ENCODE results near the gene AJM1. TPM values are rescaled to one million over a fixed set of nuclear protein-coding genes. Genes with fewer than 3 reads are reported as not detected.
A peak's percentile ranks its signal among the peaks of the same experiment; 100 is the strongest.

AJM1 gene
- total RNA-seq, 2 donors from 2014 or later, result 3.6 to 10.1 TPM

DNA sequence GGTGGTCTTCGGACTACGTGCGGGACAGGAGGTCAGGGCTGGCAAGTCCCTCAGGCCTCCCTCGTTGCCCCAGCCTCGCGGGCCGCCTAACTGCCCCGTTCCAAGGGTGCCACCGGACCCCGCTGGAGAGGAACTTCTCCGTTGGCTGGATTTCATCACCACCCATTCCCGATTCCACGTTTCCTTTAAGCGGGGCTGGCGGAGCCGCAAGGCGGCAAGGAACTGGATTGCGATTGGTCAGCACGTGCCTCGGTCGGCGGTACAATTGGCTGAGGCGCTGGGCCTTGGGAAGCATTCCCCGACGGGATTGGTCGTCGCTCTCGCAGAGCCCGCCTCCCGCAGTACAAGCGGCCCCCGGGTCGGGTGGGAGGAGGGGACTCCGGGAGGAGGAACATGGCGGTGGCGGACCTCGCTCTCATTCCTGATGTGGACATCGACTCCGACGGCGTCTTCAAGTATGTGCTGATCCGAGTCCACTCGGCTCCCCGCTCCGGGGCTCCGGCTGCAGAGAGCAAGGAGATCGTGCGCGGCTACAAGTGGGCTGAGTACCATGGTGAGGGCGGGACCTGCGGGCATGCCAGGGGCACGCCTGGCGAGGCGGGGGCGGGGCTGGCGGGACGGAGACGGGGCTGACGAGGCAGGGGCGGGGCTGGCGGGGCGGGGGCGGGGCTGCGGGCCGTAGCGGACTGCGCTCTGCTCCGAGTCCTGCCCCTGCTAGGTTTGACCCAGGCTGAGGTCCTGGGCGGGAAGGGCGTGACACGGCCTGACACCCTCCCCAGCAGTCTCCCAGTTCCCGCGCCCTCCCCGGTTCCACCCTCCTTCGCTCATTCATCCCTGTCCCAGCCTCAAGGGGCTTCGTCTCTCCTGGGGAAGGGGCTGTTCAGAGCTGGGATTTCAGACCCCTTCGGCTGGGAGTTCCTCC is 7.0 kb downstream of the AJM1 start, which contains the start of gene PHPT1:
PHPT1 (plus strand) TSS at position 372 of the 922 bp plus-strand sequence; CDS start at position 394, 22 bp downstream.
- WGBS, result under 1% methylated on average over 63 of the region's 77 CpGs
- peak; percentile 92 for TF ChIP-seq POLR2AphosphoS5 (IDR thresholded peaks at IDR 0.05)
- TF ChIP-seq POLR2A (IDR thresholded peaks at IDR 0.05), result peak; percentile 61
- peak in 2 of 4 experiments; percentile 12 to 23 for TF ChIP-seq CTCF (IDR thresholded peaks at IDR 0.05)
- Histone ChIP-seq H3K4me3 (peak within 1 kb of the TSS; percentile 50 to 56), H3K9me3 (no peaks in the 10 kb centered on the region), H3K27ac (peak within 1 kb of the TSS; percentile 84 to 91), H3K27me3 (replicated peaks; ENCODE audit: insufficient read depth) (no peaks in the 10 kb centered on the region), H3K36me3 (no peaks in the 10 kb centered on the region), H3K4me1 (replicated peaks) (peaks cover under 1% of the 10 kb centered on the region)
- intact Hi-C loops (cut with DNase I), result loop anchor here (5.0 to 10.0 kb wide), 2 partner anchors 57 to 124 kb away; partner anchors contain the start of gene TMEM141
- peak; percentile 99 for DNase-seq (ENCODE audit: low spot score)

- Histone ChIP-seq H3K36me3 (no peaks in the 10 kb centered on the region), H3K27ac (peak overlapping the region; percentile 84 to 91), H3K4me3 (peak overlapping the region; percentile 50 to 56), H3K4me1 (replicated peaks) (no peaks in the 10 kb centered on the region), H3K27me3 (replicated peaks; ENCODE audit: insufficient read depth) (no peaks in the 10 kb centered on the region), H3K9me3 (no peaks in the 10 kb centered on the region)
- WGBS, result 32% methylated on average over 30 of the region's 43 CpGs
- intact Hi-C loops (cut with DNase I), result loop anchor here (5.0 to 10.0 kb wide), 2 partner anchors 58 to 125 kb away; partner anchors contain the start of gene TMEM141
- DNase-seq (ENCODE audit: low spot score), result no peak
- TF ChIP-seq POLR2A (IDR thresholded peaks at IDR 0.05) (no peak), CTCF (IDR thresholded peaks at IDR 0.05) (no peak), POLR2AphosphoS5 (IDR thresholded peaks at IDR 0.05) (no peak)
Observed at GRCh38 chr9:136849960-136850865, 7.9 kb downstream of the AJM1 start.

GRCh38 chr9:136850866-136851775 is 8.8 kb downstream of the AJM1 start:
- Histone ChIP-seq H3K27ac (no peak overlapping the region), H3K4me1 (replicated peaks) (no peaks in the 10 kb centered on the region), H3K27me3 (replicated peaks; ENCODE audit: insufficient read depth) (no peaks in the 10 kb centered on the region), H3K36me3 (no peaks in the 10 kb centered on the region), H3K9me3 (no peaks in the 10 kb centered on the region), H3K4me3 (no peak overlapping the region)
- WGBS, result 83% methylated on average over 23 of the region's 23 CpGs
- intact Hi-C loops (cut with DNase I), result no loop called here
- TF ChIP-seq POLR2AphosphoS5 (IDR thresholded peaks at IDR 0.05), result no peak
- no peak for TF ChIP-seq POLR2A (IDR thresholded peaks at IDR 0.05)
- TF ChIP-seq CTCF (IDR thresholded peaks at IDR 0.05), result no peak
- no peak for DNase-seq (ENCODE audit: low spot score)

- H3K27me3 ChIP-seq (replicated peaks; ENCODE audit: insufficient read depth), result no peaks in the 10 kb centered on the region
- no peak within 1 kb of the TSS for H3K4me3 ChIP-seq
- H3K36me3 ChIP-seq, result no peaks in the 10 kb centered on the region
- WGBS, result 85% methylated on average over 22 of the region's 23 CpGs
- no peak within 1 kb of the TSS for H3K27ac ChIP-seq
- TF ChIP-seq POLR2A (IDR thresholded peaks at IDR 0.05) (no peak), CTCF (IDR thresholded peaks at IDR 0.05) (no peak), POLR2AphosphoS5 (IDR thresholded peaks at IDR 0.05) (no peak)
- intact Hi-C loops (cut with DNase I), result no loop called here
- no peak for DNase-seq (ENCODE audit: low spot score)
- H3K9me3 ChIP-seq, result no peaks in the 10 kb centered on the region
- H3K4me1 ChIP-seq (replicated peaks), result no peaks in the 10 kb centered on the region
Observed at GRCh38 chr9:136851941-136852663, 9.8 kb downstream of the AJM1 start, which contains the start of gene MAMDC4. MAMDC4 (plus strand) TSS chr9:136852346; CDS start chr9:136852417, 71 bp downstream.

Data from prostate gland (tissue), 2 donors.